Neural progenitor cell (in vitro differentiated cells): ENCODE data around the gene TACC3. TPM values are rescaled to one million over a fixed set of nuclear protein-coding genes. Genes with fewer than 3 reads are reported as not detected.

ENCODE experiments used
- DNase-seq: peaks from one replicate; pipeline ENCODE4 v3.0.0-alpha.2; 2016; ENCODE audit warnings: low spot score
- H2AFZ ChIP-seq: fragments of 200-600 bp; sonication (generic); replicated peaks from 2 replicates; pipeline ENCODE4 v1.6.1; 2016; ENCODE audit warnings: antibody characterized with exemption
- H3F3A ChIP-seq: fragments of 200-600 bp; sonication (generic); 2 replicates; pipeline ENCODE4 v1.6.1; 2016; ENCODE audit warnings: antibody characterized with exemption, low read depth
- H3K27ac ChIP-seq: fragments of 200-600 bp; sonication (generic); 2 replicates; pipeline ENCODE4 v1.5.1; 2016; ENCODE audit warnings: mild to moderate bottlenecking
- H3K27me3 ChIP-seq: fragments of 200-600 bp; sonication (generic); 2 replicates; pipeline ENCODE4 v1.6.1; 2016; ENCODE audit warnings: mild to moderate bottlenecking, moderate library complexity
- H3K36me3 ChIP-seq: fragments of 200-600 bp; sonication (generic); 2 replicates; pipeline ENCODE4 v1.5.1; 2016
- H3K4me1 ChIP-seq: fragments of 200-600 bp; sonication (generic); 2 replicates; pipeline ENCODE4 v1.6.1; 2016; ENCODE audit warnings: mixed run types
- H3K4me2 ChIP-seq: fragments of 200-600 bp; sonication (generic); 2 replicates; pipeline ENCODE4 v1.6.1; 2016
- H3K4me3 ChIP-seq: fragments of 200-600 bp; sonication (generic); 2 replicates; pipeline ENCODE4 v1.5.1; 2016
- H3K79me2 ChIP-seq: fragments of 200-600 bp; sonication (generic); 2 replicates; pipeline ENCODE4 v1.6.1; 2016; ENCODE audit warnings: low read depth
- H3K9ac ChIP-seq: fragments of 200-600 bp; sonication (generic); 2 replicates; pipeline ENCODE4 v1.6.1; 2016
- H3K9me3 ChIP-seq: fragments of 200-600 bp; sonication (generic); 2 replicates; pipeline ENCODE4 v1.5.1; 2016; ENCODE audit warnings: low read depth
- H4K20me1 ChIP-seq: fragments of 200-600 bp; sonication (generic); 2 replicates; pipeline ENCODE4 v1.6.1; 2016; ENCODE audit warnings: low read depth
- H3K27ac Mint-ChIP-seq: 3 replicates; pipeline ENCODE4 v1.8.0; 2021; ENCODE audit warnings: mixed read lengths
- H3K27me3 Mint-ChIP-seq: 2 replicates; pipeline ENCODE4 v1.8.0; 2022; ENCODE audit warnings: low read depth, mild to moderate bottlenecking, inconsistent platforms, moderate library complexity, mixed read lengths; ENCODE audit not compliant: insufficient read depth
- H3K36me3 Mint-ChIP-seq: 3 replicates; pipeline ENCODE4 v1.8.0; 2021; ENCODE audit warnings: mixed read lengths
- H3K4me1 Mint-ChIP-seq: 3 replicates; pipeline ENCODE4 v1.8.0; 2021; ENCODE audit warnings: mixed read lengths
- H3K4me3 Mint-ChIP-seq: 3 replicates; pipeline ENCODE4 v1.8.0; 2021; ENCODE audit warnings: mild to moderate bottlenecking, moderate library complexity, mixed read lengths
- H3K9me3 Mint-ChIP-seq: 3 replicates; pipeline ENCODE4 v1.8.0; 2020; ENCODE audit warnings: mixed read lengths
- CTCF ChIP-seq: fragments of 200-600 bp; sonication (generic); IDR thresholded peaks from 2 replicates; pipeline ENCODE4 v1.5.1; 2017; ENCODE audit warnings: antibody characterized with exemption, mild to moderate bottlenecking
- EZH2 ChIP-seq: fragments of 200-600 bp; sonication (generic); IDR thresholded peaks from 2 replicates; pipeline ENCODE4 v1.6.1; 2017; ENCODE audit warnings: antibody characterized with exemption, mild to moderate bottlenecking, moderate library complexity
- EZH2phosphoT487 ChIP-seq: fragments of 200-600 bp; sonication (generic); IDR thresholded peaks from 2 replicates; pipeline ENCODE4 v1.6.1; 2017; ENCODE audit warnings: antibody characterized with exemption
- total RNA-seq: library from RNA; depleted of rRNA; stranded (reverse); fragments of >200 nt; gene quantifications from 2 replicates; pipeline ENCODE4 v1.2.3, GENCODE V29; 2015; ENCODE audit warnings: low replicate concordance

TACC3 gene
- total RNA-seq, 1 donor from 2014 or later = 68.4 TPM

- peaks cover 11% of the 10 kb centered on the region for H3K4me1 Mint-ChIP-seq
- H3K4me1 ChIP-seq = peaks cover 12% of the 10 kb centered on the region
- no peak overlapping the region for H3K27ac Mint-ChIP-seq
- no peak overlapping the region for H3K4me2 ChIP-seq
- no peak overlapping the region for H3K4me3 ChIP-seq
- H4K20me1 ChIP-seq = no peaks in the 10 kb centered on the region
- no peak overlapping the region for H3K27ac ChIP-seq
- H3F3A ChIP-seq = peaks cover 12% of the 10 kb centered on the region
- H3K9me3 ChIP-seq = no peaks in the 10 kb centered on the region
- H3K9me3 Mint-ChIP-seq = no peaks in the 10 kb centered on the region
- no peaks in the 10 kb centered on the region for H3K36me3 ChIP-seq
- no peak overlapping the region for H2AFZ ChIP-seq
- H3K79me2 ChIP-seq = no peaks in the 10 kb centered on the region
- H3K27me3 ChIP-seq = no peaks in the 10 kb centered on the region
- no peaks in the 10 kb centered on the region for H3K27me3 Mint-ChIP-seq
- no peak for DNase-seq
- no peak overlapping the region for H3K4me3 Mint-ChIP-seq
- H3K36me3 Mint-ChIP-seq = no peaks in the 10 kb centered on the region
- TF ChIP-seq CTCF (no peak), EZH2phosphoT487 (no peak), EZH2 (no peak)
- H3K9ac ChIP-seq = no peak overlapping the region
These were observed 34.0 kb downstream of the TACC3 start for GRCh38 chr4:1755297-1755696.

- Mint-ChIP-seq H3K4me3 (no peak overlapping the region), H3K9me3 (no peaks in the 10 kb centered on the region), H3K4me1 (peaks cover 7% of the 10 kb centered on the region), H3K36me3 (no peaks in the 10 kb centered on the region), H3K27me3 (no peaks in the 10 kb centered on the region), H3K27ac (no peak overlapping the region)
- Histone ChIP-seq H3K4me3 (no peak overlapping the region), H3K79me2 (no peaks in the 10 kb centered on the region), H3K4me2 (no peak overlapping the region), H4K20me1 (no peaks in the 10 kb centered on the region), H3F3A (peaks cover 12% of the 10 kb centered on the region), H3K27ac (no peak overlapping the region), H3K27me3 (no peaks in the 10 kb centered on the region), H3K4me1 (peaks cover 20% of the 10 kb centered on the region), H2AFZ (no peak overlapping the region), H3K36me3 (no peaks in the 10 kb centered on the region), H3K9ac (no peak overlapping the region), H3K9me3 (no peaks in the 10 kb centered on the region)
- TF ChIP-seq EZH2 (no peak), EZH2phosphoT487 (no peak), CTCF (no peak)
- no peak for DNase-seq
These were observed 34.8 kb downstream of the TACC3 start for GRCh38 chr4:1756079-1756478.

GRCh38 chr4:1756893-1757779 is 35.8 kb downstream of the TACC3 start:
- TF ChIP-seq CTCF = no peak
- no peak for TF ChIP-seq EZH2phosphoT487
- TF ChIP-seq EZH2 = no peak
- Histone ChIP-seq H4K20me1 (no peaks in the 10 kb centered on the region), H3K4me2 (no peak overlapping the region), H3K27ac (no peak overlapping the region), H3K36me3 (no peaks in the 10 kb centered on the region), H3K4me1 (peaks cover 21% of the 10 kb centered on the region), H2AFZ (no peak overlapping the region), H3K9ac (no peak overlapping the region), H3K4me3 (no peak overlapping the region), H3F3A (peaks cover 12% of the 10 kb centered on the region), H3K27me3 (no peaks in the 10 kb centered on the region), H3K9me3 (no peaks in the 10 kb centered on the region), H3K79me2 (no peaks in the 10 kb centered on the region)
- Mint-ChIP-seq H3K9me3 (no peaks in the 10 kb centered on the region), H3K36me3 (no peaks in the 10 kb centered on the region), H3K27me3 (peaks cover 2% of the 10 kb centered on the region), H3K4me1 (peaks cover 7% of the 10 kb centered on the region), H3K4me3 (no peak overlapping the region), H3K27ac (no peak overlapping the region)
- no peak for DNase-seq
